GM19351 (cell line): ENCODE measurements around the gene TNFRSF25.
"Not testable (repeated sequence)": the region's sequence is repeated elsewhere in the genome, so short reads cannot be mapped to it uniquely, and the experiment has no call there.

Experiments
- ATAC-seq: cut with Tn5 transposase; IDR thresholded peaks from one replicate; pipeline ENCODE4 v1.9.1; 2021; ENCODE audit warnings: mild to moderate bottlenecking, moderate library complexity; ENCODE audit not compliant: unreplicated experiment

Gene TNFRSF25

GRCh38 chr1:6454856-6455751 lies 10.9 kb downstream of the TNFRSF25 start:
- ATAC-seq, result no peak

GRCh38 chr1:6453895-6454855 lies 11.8 kb downstream of the TNFRSF25 start:
- not testable (repeated sequence) for ATAC-seq

- no peak for ATAC-seq
Observed at GRCh38 chr1:6450943-6451373, 15.0 kb downstream of the TNFRSF25 start.

- ATAC-seq, result not testable (repeated sequence)
Observed at GRCh38 chr1:6450486-6450885, 15.5 kb downstream of the TNFRSF25 start.

GRCh38 chr1:6450005-6450450 lies 15.9 kb downstream of the TNFRSF25 start:
- no peak for ATAC-seq

- ATAC-seq, result no peak
Observed at GRCh38 chr1:6448749-6449631, 17.0 kb downstream of the TNFRSF25 start.

GRCh38 chr1:6447818-6448748 lies 17.9 kb downstream of the TNFRSF25 start:
- no peak for ATAC-seq

- no peak for ATAC-seq
Observed at GRCh38 chr1:6447016-6447817, 18.8 kb downstream of the TNFRSF25 start.

- ATAC-seq, result no peak
Observed at GRCh38 chr1:6446665-6447015, 19.3 kb downstream of the TNFRSF25 start.

GRCh38 chr1:6445929-6446328 lies 20.0 kb downstream of the TNFRSF25 start:
- ATAC-seq, result not testable (repeated sequence)

- no peak for ATAC-seq
Observed at GRCh38 chr1:6445062-6445763, 20.8 kb downstream of the TNFRSF25 start.

GRCh38 chr1:6444377-6444776 lies 21.6 kb downstream of the TNFRSF25 start:
- ATAC-seq, result no peak

GRCh38 chr1:6443339-6444115 lies 22.4 kb downstream of the TNFRSF25 start:
- ATAC-seq, result no peak

GRCh38 chr1:6441586-6441985 lies 24.4 kb downstream of the TNFRSF25 start:
- no peak for ATAC-seq

- ATAC-seq, result peak; percentile 51
Observed at GRCh38 chr1:6440198-6441126, 25.5 kb downstream of the TNFRSF25 start.

GRCh38 chr1:6438047-6438525 lies 27.9 kb downstream of the TNFRSF25 start:
- ATAC-seq, result peak; percentile 56
